ENCODE results near the gene NBEAL1.

GRCh38 chr2:203062126-203062525 is 47.5 kb downstream of the NBEAL1 start:
- TF ChIP-seq CTCF (IDR thresholded peaks at IDR 0.05; ENCODE audit: borderline replicate concordance, extremely low read depth, low read length, poor library complexity, severe bottlenecking) (no peak), EZH2 (IDR thresholded peaks at IDR 0.05; ENCODE audit: borderline replicate concordance, low read depth, low read length, severe bottlenecking) (no peak)
